GM21529 (cell line): Measurements from ENCODE around the gene RPS6KA6.

Experiments used
- ATAC-seq: cut with Tn5 transposase; IDR thresholded peaks from one replicate; pipeline ENCODE4 v1.9.1; 2021; ENCODE audit not compliant: unreplicated experiment

The RPS6KA6 gene

GRCh38 chrX:84187533-84188319, at the start of gene RPS6KA6:
Gene RPS6KA6 (minus strand): TSS chrX:84188199. CDS start chrX:84187899, 300 bp downstream.
- no peak for ATAC-seq

- ATAC-seq = no peak
These were observed 36.7 kb upstream of the RPS6KA6 start for GRCh38 chrX:84224741-84225140.

GRCh38 chrX:84223261-84223660, 35.3 kb upstream of the RPS6KA6 start:
- ATAC-seq = no peak

GRCh38 chrX:84221181-84221580, 33.2 kb upstream of the RPS6KA6 start:
- no peak for ATAC-seq

GRCh38 chrX:84219551-84219950, 31.6 kb upstream of the RPS6KA6 start:
- ATAC-seq = no peak

- ATAC-seq = no peak
These were observed 30.7 kb upstream of the RPS6KA6 start for GRCh38 chrX:84218726-84219125.

- no peak for ATAC-seq
These were observed 28.9 kb upstream of the RPS6KA6 start for GRCh38 chrX:84216881-84217280.

GRCh38 chrX:84216406-84216805, 28.4 kb upstream of the RPS6KA6 start:
- ATAC-seq = no peak

- ATAC-seq = no peak
These were observed 17.3 kb upstream of the RPS6KA6 start for GRCh38 chrX:84205276-84205675.

- no peak for ATAC-seq
These were observed 11.7 kb upstream of the RPS6KA6 start for GRCh38 chrX:84199688-84200087.

- ATAC-seq = no peak
These were observed 9.6 kb upstream of the RPS6KA6 start for GRCh38 chrX:84197550-84197949.

GRCh38 chrX:84192006-84192405, 4.0 kb upstream of the RPS6KA6 start:
- no peak for ATAC-seq

GRCh38 chrX:84189125-84189524, 1.1 kb upstream of the RPS6KA6 start:
- ATAC-seq = no peak

- ATAC-seq = no peak
These were observed 378 bp upstream of the RPS6KA6 start for GRCh38 chrX:84188320-84188834.

GRCh38 chrX:84186603-84187532, 1.1 kb downstream of the RPS6KA6 start:
- no peak for ATAC-seq

GRCh38 chrX:84182516-84182915, 5.5 kb downstream of the RPS6KA6 start:
- no peak for ATAC-seq

- no peak for ATAC-seq
These were observed 12.0 kb downstream of the RPS6KA6 start for GRCh38 chrX:84175958-84176357.

GRCh38 chrX:84175274-84175673, 12.7 kb downstream of the RPS6KA6 start:
- no peak for ATAC-seq

GRCh38 chrX:84174348-84174747, 13.7 kb downstream of the RPS6KA6 start:
- no peak for ATAC-seq

- ATAC-seq = no peak
These were observed 17.1 kb downstream of the RPS6KA6 start for GRCh38 chrX:84170931-84171330.

GRCh38 chrX:84168574-84168973, 19.4 kb downstream of the RPS6KA6 start:
- ATAC-seq = no peak

GRCh38 chrX:84168095-84168494, 19.9 kb downstream of the RPS6KA6 start:
- ATAC-seq = no peak
